ENCODE results near the gene BDNF. TPM values are rescaled to one million over a fixed set of nuclear protein-coding genes. Genes with fewer than 3 reads are reported as not detected.
"Not testable (repeated sequence)": the region's sequence is repeated elsewhere in the genome, so short reads cannot be mapped to it uniquely, and the experiment has no call there.

The BDNF gene
- polyA plus RNA-seq, 1 donor, result 1.4 TPM

- DNase-seq, result no peak
- WGBS (ENCODE audit: insufficient coverage, low lambda C conversion rate), result 100% methylated on average over 2 of the region's 6 CpGs
- H3K36me3 ChIP-seq (ENCODE audit: control insufficient read depth, insufficient read depth, low read length), result no peaks in the 10 kb centered on the region
- no peak overlapping the region for H3K27ac ChIP-seq (ENCODE audit: low read length)
- H3K4me3 ChIP-seq (ENCODE audit: low read length), result no peak overlapping the region
- no peaks in the 10 kb centered on the region for H3K27me3 ChIP-seq (ENCODE audit: control insufficient read depth, insufficient read depth, low read length)
- H3K9me3 ChIP-seq (ENCODE audit: control insufficient read depth, low read depth, low read length), result no peaks in the 10 kb centered on the region
- H3K4me1 ChIP-seq (ENCODE audit: control insufficient read depth, insufficient read depth, low read length), result no peaks in the 10 kb centered on the region
Measured at GRCh38 chr11:27673979-27674663, 26.1 kb downstream of the BDNF start.

- Histone ChIP-seq H3K36me3 (ENCODE audit: control insufficient read depth, insufficient read depth, low read length) (no peaks in the 10 kb centered on the region), H3K9me3 (ENCODE audit: control insufficient read depth, low read depth, low read length) (no peaks in the 10 kb centered on the region), H3K4me3 (ENCODE audit: low read length) (no peak overlapping the region), H3K27ac (ENCODE audit: low read length) (no peak overlapping the region), H3K4me1 (ENCODE audit: control insufficient read depth, insufficient read depth, low read length) (no peaks in the 10 kb centered on the region), H3K27me3 (ENCODE audit: control insufficient read depth, insufficient read depth, low read length) (no peaks in the 10 kb centered on the region)
- no peak for DNase-seq
- WGBS (ENCODE audit: insufficient coverage, low lambda C conversion rate), result no CpG with 5 or more reads among the region's 2 CpGs
Measured at GRCh38 chr11:27672836-27673464, 27.3 kb downstream of the BDNF start.

GRCh38 chr11:27665508-27666101, 34.6 kb downstream of the BDNF start:
- not testable (repeated sequence) for DNase-seq; H3K27ac ChIP-seq (ENCODE audit: low read length); H3K36me3 ChIP-seq (ENCODE audit: control insufficient read depth, insufficient read depth, low read length); H3K9me3 ChIP-seq (ENCODE audit: control insufficient read depth, low read depth, low read length); H3K4me1 ChIP-seq (ENCODE audit: control insufficient read depth, insufficient read depth, low read length); H3K27me3 ChIP-seq (ENCODE audit: control insufficient read depth, insufficient read depth, low read length); H3K4me3 ChIP-seq (ENCODE audit: low read length)
- WGBS (ENCODE audit: insufficient coverage, low lambda C conversion rate), result no CpG with 5 or more reads among the region's 11 CpGs

GRCh38 chr11:27663326-27663725, 36.9 kb downstream of the BDNF start:
- H3K36me3 ChIP-seq (ENCODE audit: control insufficient read depth, insufficient read depth, low read length), result no peaks in the 10 kb centered on the region
- DNase-seq, result no peak
- H3K27ac ChIP-seq (ENCODE audit: low read length), result no peak overlapping the region
- H3K27me3 ChIP-seq (ENCODE audit: control insufficient read depth, insufficient read depth, low read length), result no peaks in the 10 kb centered on the region
- H3K4me3 ChIP-seq (ENCODE audit: low read length), result no peak overlapping the region
- no peaks in the 10 kb centered on the region for H3K4me1 ChIP-seq (ENCODE audit: control insufficient read depth, insufficient read depth, low read length)
- H3K9me3 ChIP-seq (ENCODE audit: control insufficient read depth, low read depth, low read length), result no peaks in the 10 kb centered on the region
- WGBS (ENCODE audit: insufficient coverage, low lambda C conversion rate), result 80% methylated on average over 1 of the region's 2 CpGs

- Histone ChIP-seq H3K36me3 (ENCODE audit: control insufficient read depth, insufficient read depth, low read length) (no peaks in the 10 kb centered on the region), H3K27ac (ENCODE audit: low read length) (no peak overlapping the region), H3K4me3 (ENCODE audit: low read length) (no peak overlapping the region), H3K27me3 (ENCODE audit: control insufficient read depth, insufficient read depth, low read length) (no peaks in the 10 kb centered on the region), H3K4me1 (ENCODE audit: control insufficient read depth, insufficient read depth, low read length) (no peaks in the 10 kb centered on the region), H3K9me3 (ENCODE audit: control insufficient read depth, low read depth, low read length) (no peaks in the 10 kb centered on the region)
- no peak for DNase-seq
- WGBS (ENCODE audit: insufficient coverage, low lambda C conversion rate), result 100% methylated on average over 1 of the region's 3 CpGs
Measured at GRCh38 chr11:27660171-27660570, 40.1 kb downstream of the BDNF start.

- no CpG with 5 or more reads among the region's 2 CpGs for WGBS (ENCODE audit: insufficient coverage, low lambda C conversion rate)
- Histone ChIP-seq H3K36me3 (ENCODE audit: control insufficient read depth, insufficient read depth, low read length) (no peaks in the 10 kb centered on the region), H3K4me3 (ENCODE audit: low read length) (no peak overlapping the region), H3K27ac (ENCODE audit: low read length) (no peak overlapping the region), H3K27me3 (ENCODE audit: control insufficient read depth, insufficient read depth, low read length) (no peaks in the 10 kb centered on the region), H3K4me1 (ENCODE audit: control insufficient read depth, insufficient read depth, low read length) (no peaks in the 10 kb centered on the region), H3K9me3 (ENCODE audit: control insufficient read depth, low read depth, low read length) (no peaks in the 10 kb centered on the region)
- no peak for DNase-seq
Measured at GRCh38 chr11:27658535-27659236, 41.6 kb downstream of the BDNF start.

- no peak overlapping the region for H3K27ac ChIP-seq (ENCODE audit: low read length)
- H3K4me1 ChIP-seq (ENCODE audit: control insufficient read depth, insufficient read depth, low read length), result no peaks in the 10 kb centered on the region
- no peaks in the 10 kb centered on the region for H3K9me3 ChIP-seq (ENCODE audit: control insufficient read depth, low read depth, low read length)
- no peak overlapping the region for H3K4me3 ChIP-seq (ENCODE audit: low read length)
- 68% methylated on average over 4 of the region's 12 CpGs for WGBS (ENCODE audit: insufficient coverage, low lambda C conversion rate)
- no peaks in the 10 kb centered on the region for H3K36me3 ChIP-seq (ENCODE audit: control insufficient read depth, insufficient read depth, low read length)
- DNase-seq, result no peak
- no peaks in the 10 kb centered on the region for H3K27me3 ChIP-seq (ENCODE audit: control insufficient read depth, insufficient read depth, low read length)
Measured at GRCh38 chr11:27656806-27657483, 43.3 kb downstream of the BDNF start.

- Histone ChIP-seq H3K27ac (ENCODE audit: low read length) (no peak overlapping the region), H3K4me3 (ENCODE audit: low read length) (no peak overlapping the region), H3K36me3 (ENCODE audit: control insufficient read depth, insufficient read depth, low read length) (no peaks in the 10 kb centered on the region), H3K27me3 (ENCODE audit: control insufficient read depth, insufficient read depth, low read length) (no peaks in the 10 kb centered on the region), H3K4me1 (ENCODE audit: control insufficient read depth, insufficient read depth, low read length) (no peaks in the 10 kb centered on the region), H3K9me3 (ENCODE audit: control insufficient read depth, low read depth, low read length) (no peaks in the 10 kb centered on the region)
- WGBS (ENCODE audit: insufficient coverage, low lambda C conversion rate), result no CpG with 5 or more reads among the region's 6 CpGs
- DNase-seq, result no peak
Measured at GRCh38 chr11:27656320-27656719, 43.9 kb downstream of the BDNF start.

- WGBS (ENCODE audit: insufficient coverage, low lambda C conversion rate), result 41% methylated on average over 3 of the region's 8 CpGs
- Histone ChIP-seq H3K9me3 (ENCODE audit: control insufficient read depth, low read depth, low read length) (no peaks in the 10 kb centered on the region), H3K4me1 (ENCODE audit: control insufficient read depth, insufficient read depth, low read length) (no peaks in the 10 kb centered on the region), H3K4me3 (ENCODE audit: low read length) (no peak overlapping the region), H3K36me3 (ENCODE audit: control insufficient read depth, insufficient read depth, low read length) (no peaks in the 10 kb centered on the region), H3K27me3 (ENCODE audit: control insufficient read depth, insufficient read depth, low read length) (no peaks in the 10 kb centered on the region), H3K27ac (ENCODE audit: low read length) (no peak overlapping the region)
- DNase-seq, result no peak
Measured at GRCh38 chr11:27653990-27654758, 46.1 kb downstream of the BDNF start.

GRCh38 chr11:27651711-27652110, 48.5 kb downstream of the BDNF start:
- H3K4me3 ChIP-seq (ENCODE audit: low read length), result no peak overlapping the region
- no peaks in the 10 kb centered on the region for H3K4me1 ChIP-seq (ENCODE audit: control insufficient read depth, insufficient read depth, low read length)
- no peaks in the 10 kb centered on the region for H3K36me3 ChIP-seq (ENCODE audit: control insufficient read depth, insufficient read depth, low read length)
- no peaks in the 10 kb centered on the region for H3K9me3 ChIP-seq (ENCODE audit: control insufficient read depth, low read depth, low read length)
- no peak overlapping the region for H3K27ac ChIP-seq (ENCODE audit: low read length)
- no peaks in the 10 kb centered on the region for H3K27me3 ChIP-seq (ENCODE audit: control insufficient read depth, insufficient read depth, low read length)
- no peak for DNase-seq
